Measurements from ENCODE around the gene POTEF.
"Not testable (repeated sequence)": the region's sequence is repeated elsewhere in the genome, so short reads cannot be mapped to it uniquely, and the experiment has no call there.

Gene POTEF

DNA sequence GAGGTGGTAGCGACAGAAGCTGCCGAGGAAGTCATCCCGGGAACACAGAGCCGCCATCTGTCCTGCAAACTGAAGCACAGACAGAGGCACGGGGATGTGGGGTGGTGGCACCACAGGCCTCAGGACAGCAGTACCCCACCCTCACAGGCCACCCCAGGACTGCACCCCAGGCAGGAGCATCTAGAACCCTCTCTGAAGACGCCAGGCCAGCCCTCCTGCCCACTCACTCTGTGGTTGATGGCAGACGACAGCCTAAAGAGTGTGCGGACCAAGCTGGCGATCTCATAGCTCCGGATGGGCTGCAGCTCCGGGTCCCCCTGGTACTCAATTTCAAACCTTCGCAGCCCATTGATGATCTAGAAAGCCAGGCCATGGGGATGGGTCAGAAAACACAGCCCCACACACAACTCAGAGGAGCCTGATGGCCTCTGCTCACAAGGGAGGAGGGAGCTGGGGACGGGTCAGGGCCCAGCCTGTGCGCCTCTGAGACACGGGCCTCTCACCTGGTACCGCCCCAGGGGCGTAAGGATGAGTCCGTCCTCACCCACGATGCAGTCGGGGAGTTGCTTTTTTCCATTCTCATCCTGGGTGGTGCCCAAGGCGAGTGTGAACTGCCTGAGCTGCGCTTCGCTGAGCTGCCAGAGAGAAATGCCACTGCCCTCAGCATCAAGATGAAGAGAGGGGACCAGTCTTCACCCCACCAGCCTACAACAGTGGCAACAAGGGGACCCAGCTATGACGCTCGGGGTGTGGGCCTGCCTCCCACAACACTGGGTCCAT, 24.0 kb upstream of the POTEF start:
- no peak for DNase-seq

DNA sequence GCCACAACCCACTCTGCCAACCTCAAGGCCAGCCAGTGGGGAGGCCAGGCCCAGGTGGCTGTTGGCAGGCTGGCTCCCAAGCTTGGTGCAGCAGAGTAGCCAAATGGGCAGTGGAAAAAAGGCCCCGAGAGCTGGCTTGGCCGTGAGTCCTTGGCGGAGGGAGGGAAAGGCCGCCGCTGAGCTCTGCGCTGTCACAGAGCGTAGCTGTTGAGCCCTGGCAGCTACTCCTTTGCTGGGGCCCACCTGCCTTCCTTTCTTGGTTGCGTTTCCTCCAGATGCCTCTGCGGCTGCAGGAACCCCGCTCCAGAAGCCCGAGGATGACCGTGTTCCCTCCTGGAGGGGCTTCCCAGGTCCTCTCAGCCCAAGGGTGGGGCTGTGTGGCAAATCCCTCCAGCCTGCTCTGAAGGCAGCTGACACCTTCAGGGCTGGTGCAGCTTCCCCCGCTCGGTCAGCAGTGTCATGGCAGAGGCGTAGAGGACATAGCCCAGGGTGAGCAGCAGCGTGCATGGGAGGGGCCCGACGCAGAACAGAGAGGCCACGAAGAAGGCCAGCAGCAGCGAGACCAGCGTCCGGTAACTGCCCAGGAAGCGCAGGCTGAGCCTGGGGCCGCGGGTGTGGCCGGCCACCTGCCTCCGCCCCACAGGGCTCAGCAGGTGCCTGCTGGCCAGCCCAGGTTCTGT, 23.3 kb upstream of the POTEF start:
- not testable (repeated sequence) for DNase-seq

DNA sequence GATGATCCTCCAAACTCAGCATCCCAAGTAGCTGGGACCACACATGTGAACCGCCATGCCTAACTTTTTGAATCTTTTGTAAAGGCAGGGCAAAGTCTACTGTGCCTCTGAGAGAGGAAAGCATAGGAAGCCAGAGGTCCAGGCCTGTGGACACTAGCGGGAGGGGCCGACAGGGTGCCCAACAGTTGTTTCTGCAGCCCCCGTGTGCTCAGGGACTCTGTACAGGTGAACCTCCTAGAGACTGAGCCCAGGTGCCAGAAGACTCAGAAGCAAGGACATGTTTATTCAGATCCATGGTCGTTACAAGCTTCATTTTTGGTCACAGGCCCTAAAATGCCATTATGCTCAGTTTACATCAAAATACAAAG, 22.1 kb upstream of the POTEF start:
- DNase-seq: not testable (repeated sequence)

GRCh38 chr2:130150181-130151144, 21.4 kb upstream of the POTEF start:
- DNase-seq: no peak

- DNase-seq: not testable (repeated sequence)
Measured at GRCh38 chr2:130148515-130148914, 19.5 kb upstream of the POTEF start.

DNA sequence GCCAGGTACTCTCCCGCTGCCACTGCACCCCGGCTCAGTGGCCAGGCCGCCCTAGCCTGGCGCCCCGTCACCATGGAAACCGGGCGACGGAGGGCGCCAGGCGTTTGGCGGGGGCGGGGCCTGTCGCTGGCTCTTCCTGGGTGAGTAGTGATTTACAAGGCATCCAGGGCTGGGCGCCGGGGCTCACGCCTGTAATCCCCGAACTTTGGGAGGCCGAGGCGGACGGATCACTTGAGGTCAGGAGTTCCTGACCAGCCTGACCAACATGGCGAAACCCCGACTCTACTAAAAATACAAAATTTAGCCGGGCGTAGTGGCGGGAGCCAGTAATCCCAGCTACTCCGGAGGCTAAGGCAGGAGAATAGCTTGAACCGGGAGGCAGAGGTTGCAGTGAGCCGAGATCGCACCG, 16.0 kb upstream of the POTEF start, which contains the start of gene CCDC74B:
Gene CCDC74B, minus strand, starts transcription at position 107 of the 409 bp plus-strand sequence. CDS start 116 bp downstream, outside the sequence.
- peak in 16 of 56 donors; percentile 4 to 66 (median 23) for DNase-seq

DNA sequence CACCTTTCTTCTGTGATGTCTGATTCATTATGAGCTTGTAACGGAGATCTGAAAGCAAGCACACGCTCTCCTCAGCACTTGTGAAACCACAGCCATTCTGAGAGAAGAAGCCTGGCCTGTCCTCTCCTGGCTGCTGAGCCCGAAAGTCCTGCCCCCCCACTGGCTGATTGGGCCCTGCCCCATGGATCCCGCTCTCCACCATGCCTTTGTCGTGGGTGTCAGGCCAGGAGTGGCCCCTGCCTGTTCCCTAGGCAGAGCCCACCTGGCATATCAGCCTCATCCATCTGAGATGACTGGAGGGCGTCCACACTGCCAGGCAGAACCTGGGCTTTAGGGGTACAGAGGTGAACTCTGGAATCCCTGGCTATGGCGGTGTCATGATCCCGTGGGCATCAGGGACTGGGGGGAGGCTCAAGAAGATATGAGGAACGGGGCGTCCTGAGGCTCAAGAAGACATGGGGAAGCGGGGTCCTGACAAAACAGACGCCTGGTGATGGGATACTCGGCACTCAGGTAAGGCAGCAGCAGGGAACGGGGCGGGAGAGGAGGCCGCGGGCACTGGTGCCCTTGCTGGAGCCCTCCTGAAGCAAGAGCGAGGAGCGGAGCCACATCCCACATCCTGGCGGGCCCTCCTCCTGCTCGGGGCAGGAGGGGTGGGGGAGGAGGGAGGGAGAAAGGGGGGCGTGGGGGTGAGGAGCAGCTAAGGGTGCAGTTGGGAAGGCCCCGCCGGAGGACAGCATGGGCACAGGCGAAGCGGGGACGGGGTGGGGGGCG, 14.4 kb upstream of the POTEF start:
- not testable (repeated sequence) for DNase-seq

GRCh38 chr2:130142396-130143265, 13.6 kb upstream of the POTEF start:
- not testable (repeated sequence) for DNase-seq

GRCh38 chr2:130141645-130142370, 12.8 kb upstream of the POTEF start:
- not testable (repeated sequence) for DNase-seq

- not testable (repeated sequence) for DNase-seq
Measured at GRCh38 chr2:130141002-130141401, 12.0 kb upstream of the POTEF start.

DNA sequence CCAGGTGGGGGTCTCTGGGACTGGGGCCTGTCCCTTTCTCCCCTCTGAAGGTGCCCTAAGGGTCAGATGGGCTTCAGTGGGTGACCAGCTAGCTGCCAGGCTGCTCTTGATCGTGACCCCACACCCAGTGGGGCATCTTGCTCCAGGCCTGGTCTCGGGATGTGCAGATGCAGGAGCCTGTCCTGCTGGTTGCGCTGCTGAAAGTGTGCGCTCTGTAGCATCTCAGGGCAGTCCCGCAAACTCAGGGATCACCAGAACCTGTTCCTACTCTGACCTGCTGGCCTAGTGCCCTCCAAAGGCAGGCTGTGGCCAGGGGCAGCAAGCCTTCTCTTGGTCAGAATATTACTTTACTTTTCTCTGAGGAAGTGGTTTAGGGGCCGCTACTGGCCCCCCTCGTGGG, 11.5 kb upstream of the POTEF start:
- DNase-seq: not testable (repeated sequence)

GRCh38 chr2:130139331-130140280, 10.6 kb upstream of the POTEF start:
- not testable (repeated sequence) for DNase-seq

GRCh38 chr2:130138841-130139251, 9.8 kb upstream of the POTEF start:
- not testable (repeated sequence) for DNase-seq

- not testable (repeated sequence) for DNase-seq
Measured at GRCh38 chr2:130138326-130138725, 9.3 kb upstream of the POTEF start.

DNA sequence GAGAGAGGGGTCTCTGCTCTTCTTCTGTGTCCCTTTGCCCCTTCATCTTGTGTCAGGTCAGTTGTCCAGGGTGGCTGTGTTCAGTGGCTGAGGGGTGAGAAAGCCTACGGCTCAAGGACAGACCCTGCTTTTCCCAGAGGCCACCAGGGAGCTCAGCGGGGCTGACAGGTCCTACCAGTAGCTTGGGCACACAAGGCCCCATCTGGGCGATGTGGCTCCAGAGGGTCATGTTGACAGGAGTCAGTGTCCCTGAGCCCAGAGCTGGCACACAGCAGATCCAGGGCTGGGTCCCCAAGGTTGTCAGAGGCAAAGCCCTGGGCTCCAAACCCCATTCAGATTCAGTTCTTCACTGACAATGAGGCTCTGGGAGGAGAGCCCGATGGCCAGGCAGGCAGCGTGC, 8.1 kb upstream of the POTEF start:
- DNase-seq: not testable (repeated sequence)

GRCh38 chr2:130136546-130136945, 7.5 kb upstream of the POTEF start:
- DNase-seq: not testable (repeated sequence)

- no peak for DNase-seq
Measured at GRCh38 chr2:130135692-130136541, 6.9 kb upstream of the POTEF start.
